ENCODE measurements around the gene CACNB4. TPM values are rescaled to one million over a fixed set of nuclear protein-coding genes. Genes with fewer than 3 reads are reported as not detected.

The CACNB4 gene
- total RNA-seq, 1 experiment from 2014 or later: 0.17 TPM

GRCh38 chr2:151855111-151855510, 243.7 kb downstream of the CACNB4 start:
- DNase-seq (ENCODE audit: low read depth): no peak

DNA sequence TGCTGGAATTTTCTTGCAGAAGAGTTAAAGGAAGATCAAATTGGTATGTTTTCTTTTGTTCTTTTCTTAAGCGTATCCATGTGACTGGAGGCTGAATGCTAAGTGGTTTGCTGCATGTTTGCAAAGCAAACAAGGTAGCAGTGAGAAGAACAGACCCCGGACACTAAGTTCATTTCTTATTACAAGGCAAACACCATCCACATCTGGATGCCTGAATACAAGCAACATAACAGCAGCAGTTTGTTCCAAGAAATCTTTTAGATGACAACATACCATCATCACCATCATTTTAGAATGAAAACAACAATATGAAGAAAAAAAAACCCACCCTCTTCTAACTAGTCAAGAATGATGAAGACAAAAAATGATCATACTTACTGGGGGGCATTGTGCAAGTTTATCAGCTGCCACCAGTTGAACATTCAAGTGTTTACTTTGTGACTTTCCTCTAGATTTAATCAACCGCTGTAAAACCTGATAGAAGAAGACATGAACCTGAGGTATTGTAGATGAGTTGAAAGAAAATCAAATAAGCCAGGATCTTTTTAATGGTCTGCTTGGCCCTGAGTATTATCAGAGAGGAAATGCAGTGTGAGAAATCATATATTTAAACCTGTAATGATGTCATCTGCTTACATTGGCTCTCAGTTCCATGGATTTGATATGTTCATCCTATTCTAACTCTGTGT, 245.6 kb downstream of the CACNB4 start:
- DNase-seq (ENCODE audit: low read depth): peak; percentile 53

GRCh38 chr2:151852260-151853069, 246.4 kb downstream of the CACNB4 start:
- peak; percentile 45 for DNase-seq (ENCODE audit: low read depth)

GRCh38 chr2:151851761-151852160, 247.1 kb downstream of the CACNB4 start:
- DNase-seq (ENCODE audit: low read depth): peak; percentile 73

- no peak for DNase-seq (ENCODE audit: low read depth)
Observed at GRCh38 chr2:151849413-151850010, 249.3 kb downstream of the CACNB4 start.

GRCh38 chr2:151845884-151846283, 253.0 kb downstream of the CACNB4 start:
- DNase-seq (ENCODE audit: low read depth): no peak

- DNase-seq (ENCODE audit: low read depth): no peak
Observed at GRCh38 chr2:151845481-151845880, 253.4 kb downstream of the CACNB4 start.

GRCh38 chr2:151844211-151844896, 254.5 kb downstream of the CACNB4 start:
- DNase-seq (ENCODE audit: low read depth): no peak

DNA sequence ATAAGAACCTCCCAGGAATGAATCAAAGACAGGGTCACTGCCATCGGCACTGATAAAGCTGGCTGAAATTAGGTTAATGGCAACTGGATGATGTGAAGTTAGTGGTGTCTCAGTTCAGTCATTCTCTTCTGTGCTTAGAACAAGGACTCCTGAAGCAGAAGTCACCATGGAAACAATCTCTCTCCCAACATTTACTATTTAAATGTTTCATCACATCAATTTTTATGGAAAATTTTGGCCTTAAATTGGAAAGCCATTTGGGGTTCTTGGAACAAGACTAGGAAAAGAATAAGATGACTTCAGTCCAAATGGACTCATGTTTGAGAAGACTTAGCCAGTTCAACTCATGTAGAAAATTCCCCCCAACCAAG, 255.2 kb downstream of the CACNB4 start:
- DNase-seq (ENCODE audit: low read depth): no peak

DNA sequence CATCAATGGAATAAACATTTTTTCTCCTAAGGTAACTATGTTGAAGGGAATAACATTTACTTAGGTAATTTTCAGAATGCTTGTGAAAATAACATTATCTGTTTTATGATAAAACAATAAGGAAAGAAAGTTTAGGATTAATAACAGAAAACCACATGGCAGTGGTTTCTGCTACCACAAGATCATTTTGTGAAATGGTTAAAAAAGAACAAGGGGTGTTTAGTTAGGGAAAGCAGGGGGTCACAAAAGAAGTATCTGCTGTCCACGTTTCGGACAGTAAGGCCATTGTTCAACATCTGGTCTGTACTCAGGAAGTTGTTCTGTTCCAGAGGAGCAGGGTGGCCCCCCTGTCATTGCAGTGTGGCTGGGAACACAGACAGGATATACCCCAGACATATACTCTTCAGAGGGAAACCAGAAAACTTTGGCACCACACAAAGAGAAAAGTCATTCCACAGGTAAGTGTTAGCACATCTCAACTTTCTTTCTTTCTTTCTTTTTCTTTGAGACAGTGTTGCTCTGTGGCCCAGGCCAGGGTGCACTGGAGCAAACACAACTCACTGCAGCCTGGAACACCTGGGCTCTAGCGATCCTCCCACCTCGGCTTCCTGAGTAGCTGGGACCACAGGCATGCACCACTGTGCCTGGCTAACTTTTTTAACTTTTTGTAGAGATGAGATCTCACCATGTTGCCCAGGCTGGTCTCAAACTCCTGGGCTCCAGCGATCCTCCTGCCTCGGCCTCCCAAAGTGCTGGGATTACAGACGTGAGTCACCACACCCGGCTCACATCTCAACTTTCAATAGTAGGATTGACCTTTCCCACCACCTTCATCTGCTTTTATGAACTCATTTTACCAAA, 255.8 kb downstream of the CACNB4 start:
- DNase-seq (ENCODE audit: low read depth): no peak

GRCh38 chr2:151841047-151841424, 257.8 kb downstream of the CACNB4 start:
- DNase-seq (ENCODE audit: low read depth): no peak

- DNase-seq (ENCODE audit: low read depth): no peak
Observed at GRCh38 chr2:151840216-151841046, 258.4 kb downstream of the CACNB4 start.

DNA sequence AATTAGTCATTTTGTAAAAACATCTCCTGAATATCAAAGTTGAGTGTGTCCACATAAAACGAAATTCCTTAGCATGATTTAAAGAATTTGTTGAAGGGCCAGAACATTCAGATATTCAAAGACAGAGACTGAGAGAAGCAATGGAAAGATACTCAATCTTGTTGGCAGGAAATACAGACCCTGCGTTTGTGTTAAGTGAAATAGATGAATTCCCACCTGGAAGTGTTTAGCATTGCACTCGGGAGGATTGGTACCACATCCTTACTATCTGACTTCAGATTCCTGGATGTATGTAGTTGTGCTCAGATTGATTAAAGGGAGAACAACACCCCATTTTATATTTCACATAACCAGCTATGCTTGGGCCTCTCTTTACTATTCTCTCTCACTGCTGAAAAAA, 260.9 kb downstream of the CACNB4 start:
- no peak for DNase-seq (ENCODE audit: low read depth)

DNA sequence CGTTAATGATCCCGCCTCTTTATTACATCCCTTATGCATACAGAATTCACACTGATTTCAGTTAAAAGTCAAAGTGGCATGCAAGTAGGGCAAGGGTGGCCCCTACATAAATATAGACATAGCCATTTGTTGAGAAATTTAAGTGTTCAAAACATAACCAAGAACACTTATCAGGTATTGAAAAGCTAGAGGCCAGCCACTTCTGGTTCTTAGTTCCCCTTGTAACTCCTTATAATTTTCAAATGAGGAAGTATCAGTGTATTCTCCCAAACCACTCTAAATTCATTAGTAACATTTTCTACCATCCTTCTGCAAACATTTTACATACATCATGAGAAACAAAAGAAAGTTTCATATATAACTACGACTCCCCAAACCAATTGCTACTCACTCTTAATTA, 264.9 kb downstream of the CACNB4 start:
- DNase-seq (ENCODE audit: low read depth): no peak

GRCh38 chr2:151830961-151831360, 267.9 kb downstream of the CACNB4 start:
- no peak for DNase-seq (ENCODE audit: low read depth)

- no peak for DNase-seq (ENCODE audit: low read depth)
Observed at GRCh38 chr2:151828890-151829324, 269.9 kb downstream of the CACNB4 start.

DNA sequence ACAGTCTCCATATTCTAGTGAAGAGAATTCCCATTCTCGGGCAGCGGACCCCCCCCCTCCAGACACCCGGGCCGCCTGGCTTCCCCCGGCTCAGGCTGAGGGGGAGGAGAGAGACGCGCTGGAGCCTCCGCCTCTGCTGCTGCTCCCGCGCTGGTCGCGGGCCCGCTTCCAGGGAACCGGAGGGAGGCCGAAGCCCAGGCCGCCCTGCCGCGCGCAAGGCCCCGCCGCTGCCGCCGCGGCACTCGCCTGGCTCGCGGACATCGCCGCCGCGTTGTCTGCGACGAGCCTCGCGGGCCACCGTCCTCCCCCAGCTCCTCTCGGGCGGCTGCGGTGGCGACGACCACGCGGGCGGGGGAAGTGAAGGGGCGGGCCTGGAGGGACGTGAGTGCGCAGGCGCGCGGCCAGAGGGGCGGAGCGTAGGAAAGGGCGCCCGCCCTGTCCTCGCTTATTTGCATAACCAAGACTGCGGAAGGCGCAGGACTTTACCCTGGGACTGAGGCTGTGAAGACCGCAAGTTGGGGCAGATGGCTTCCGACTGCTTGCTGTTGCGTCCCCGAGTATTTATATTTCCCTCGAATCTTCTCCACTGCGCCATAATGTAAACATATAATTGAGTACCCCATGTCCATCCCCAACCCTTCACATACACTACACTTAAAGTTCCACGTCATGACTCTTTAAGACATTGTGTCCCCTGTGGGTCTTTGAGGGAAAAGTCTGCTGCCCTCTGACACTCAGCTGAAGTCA, 270.5 kb downstream of the CACNB4 start, which contains the start of gene ARL5A:
Gene ARL5A (minus strand): TSS at position 279 of the 747 bp plus-strand sequence. CDS start 245 bp downstream, at position 34.
- DNase-seq (ENCODE audit: low read depth): peak; percentile 98

DNA sequence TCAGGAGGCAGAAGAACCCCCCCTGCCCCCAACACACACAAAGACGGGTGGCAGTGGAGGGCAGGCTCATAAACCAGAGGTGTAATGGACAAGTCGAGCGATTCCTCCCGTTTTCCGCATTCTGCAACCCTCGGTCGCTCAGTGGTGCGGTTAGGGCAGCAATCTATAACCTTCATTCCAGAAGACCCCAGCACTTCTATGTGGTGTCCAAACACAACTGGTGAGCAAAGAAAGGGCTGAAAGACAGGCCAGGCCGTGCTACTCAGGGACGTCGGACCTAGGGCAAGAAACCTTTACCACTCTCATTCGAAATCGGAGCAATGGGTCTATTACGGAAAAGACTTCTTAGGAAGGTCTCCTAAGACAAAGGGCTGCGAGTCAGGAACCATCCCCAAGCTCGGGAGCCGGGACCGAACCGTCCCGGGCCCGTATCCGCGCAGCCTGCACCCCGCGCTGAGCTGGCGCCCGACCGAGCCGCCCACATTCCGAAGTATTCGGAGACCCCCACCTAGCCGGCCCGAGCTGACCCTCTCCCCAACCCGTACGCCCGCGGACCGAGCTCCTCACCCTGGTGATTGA, 271.2 kb downstream of the CACNB4 start:
- peak; percentile 22 for DNase-seq (ENCODE audit: low read depth)

DNA sequence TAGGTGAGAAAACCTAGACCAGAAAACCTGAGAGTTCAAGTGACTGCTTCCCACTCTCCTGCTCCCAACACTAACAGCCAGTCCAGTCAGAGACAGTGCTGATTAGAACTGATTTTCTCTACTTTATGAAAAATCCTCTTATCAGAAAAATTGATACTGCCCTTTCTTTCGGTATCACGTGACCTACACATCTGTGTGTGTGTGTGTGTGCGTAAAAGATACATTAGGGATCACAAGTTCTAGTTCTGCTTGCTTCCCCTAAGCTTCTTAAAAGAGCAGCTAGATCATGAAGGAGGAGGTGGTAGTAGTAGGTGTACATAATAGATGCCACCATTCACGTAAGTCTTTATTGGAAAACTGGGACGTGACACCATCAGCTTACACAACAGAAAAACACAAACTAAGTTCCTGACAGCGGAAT, 272.1 kb downstream of the CACNB4 start:
- no peak for DNase-seq (ENCODE audit: low read depth)
